ENCODE data around the gene SLC46A1.
A peak's percentile ranks its signal among the peaks of the same experiment; 100 is the strongest.

Gene SLC46A1

GRCh38 chr17:28363776-28364650 lies 42.0 kb downstream of the SLC46A1 start:
- H3K27ac ChIP-seq, result no peak overlapping the region
- TF ChIP-seq CTCF (conservative IDR thresholded peaks at IDR 0.05), result no peak

GRCh38 chr17:28363186-28363585 lies 42.8 kb downstream of the SLC46A1 start:
- TF ChIP-seq CTCF (conservative IDR thresholded peaks at IDR 0.05), result no peak

GRCh38 chr17:28357901-28358197 lies 48.2 kb downstream of the SLC46A1 start:
- H3K27ac ChIP-seq, result peak overlapping the region; percentile 95
- TF ChIP-seq CTCF (conservative IDR thresholded peaks at IDR 0.05), result no peak

More at GRCh38 chr17:28363186-28363585, 42.8 kb downstream of the SLC46A1 start:
- no peak overlapping the region for H3K27ac ChIP-seq

- H3K27ac ChIP-seq, result peak within 1 kb of the TSS; percentile 95
- TF ChIP-seq CTCF (conservative IDR thresholded peaks at IDR 0.05), result 0 out of 2 replicates have a peak, but pooled peaks have one; percentile 9
Measured at GRCh38 chr17:28357061-28357900, 48.7 kb downstream of the SLC46A1 start, which contains the start of gene POLDIP2. Gene POLDIP2 (minus strand): TSS chr17:28357527. CDS start chr17:28357448, 79 bp downstream.

GRCh38 chr17:28350271-28350670 lies 55.7 kb downstream of the SLC46A1 start:
- no peak for TF ChIP-seq CTCF (conservative IDR thresholded peaks at IDR 0.05)
- no peak overlapping the region for H3K27ac ChIP-seq

GRCh38 chr17:28348979-28349378 lies 57.0 kb downstream of the SLC46A1 start:
- H3K27ac ChIP-seq, result peak overlapping the region; percentile 77
- TF ChIP-seq CTCF (conservative IDR thresholded peaks at IDR 0.05), result no peak

GRCh38 chr17:28347261-28347891 lies 58.6 kb downstream of the SLC46A1 start:
- peak overlapping the region; percentile 77 for H3K27ac ChIP-seq
- TF ChIP-seq CTCF (conservative IDR thresholded peaks at IDR 0.05), result peak; percentile 35

Measured in VCaP (cell line).